DMS79 (cell line): ENCODE measurements around the gene PHRF1.

ENCODE experiments used
- DNase-seq: peaks from one replicate; lab custom pipeline; 2025; lab: John Stamatoyannopoulos, UW

PHRF1 gene

GRCh38 chr11:537622-538430, 38.4 kb upstream of the PHRF1 start:
- no peak for DNase-seq

- DNase-seq = no peak
Observed at GRCh38 chr11:538431-539051, 37.7 kb upstream of the PHRF1 start.

GRCh38 chr11:539971-540481, 36.2 kb upstream of the PHRF1 start:
- DNase-seq = no peak

GRCh38 chr11:540583-541432, 35.5 kb upstream of the PHRF1 start:
- DNase-seq = no peak

- DNase-seq = no peak
Observed at GRCh38 chr11:541433-541885, 34.8 kb upstream of the PHRF1 start.

GRCh38 chr11:544817-545166, 31.5 kb upstream of the PHRF1 start:
- no peak for DNase-seq

- DNase-seq = no peak
Observed at GRCh38 chr11:545171-545570, 31.1 kb upstream of the PHRF1 start.

- DNase-seq = no peak
Observed at GRCh38 chr11:548700-549603, 27.3 kb upstream of the PHRF1 start.

- DNase-seq = no peak
Observed at GRCh38 chr11:550021-550745, 26.1 kb upstream of the PHRF1 start.

- no peak for DNase-seq
Observed at GRCh38 chr11:550746-551085, 25.6 kb upstream of the PHRF1 start.

GRCh38 chr11:551131-551530, 25.1 kb upstream of the PHRF1 start:
- DNase-seq = no peak

- no peak for DNase-seq
Observed at GRCh38 chr11:551596-551995, 24.7 kb upstream of the PHRF1 start.

- DNase-seq = no peak
Observed at GRCh38 chr11:553083-553987, 22.9 kb upstream of the PHRF1 start.

GRCh38 chr11:553988-554340, 22.3 kb upstream of the PHRF1 start:
- no peak for DNase-seq

- no peak for DNase-seq
Observed at GRCh38 chr11:554428-555226, 21.6 kb upstream of the PHRF1 start.

- no peak for DNase-seq
Observed at GRCh38 chr11:555227-555779, 21.0 kb upstream of the PHRF1 start.

- no peak for DNase-seq
Observed at GRCh38 chr11:555780-556661, 20.2 kb upstream of the PHRF1 start.
